HEK293T (cell line): ENCODE measurements around the gene UCHL3.
A peak's percentile ranks its signal among the peaks of the same experiment; 100 is the strongest.

Experiments
- ELF4 ChIP-seq: fragments of 450-650 bp; IDR thresholded peaks from 2 replicates; pipeline ENCODE4 v1.6.1; 2017; ENCODE audit warnings: antibody characterized with exemption
- FOXK2 ChIP-seq: fragments of 450-650 bp; IDR thresholded peaks from 2 replicates; pipeline ENCODE4 v1.6.1; 2016; ENCODE audit warnings: mild to moderate bottlenecking
- HDGF ChIP-seq: fragments of 450-650 bp; IDR thresholded peaks from 2 replicates; pipeline ENCODE4 v1.6.1; 2017; ENCODE audit warnings: antibody characterized with exemption, borderline replicate concordance
- LEF1 ChIP-seq: fragments of 450-650 bp; IDR thresholded peaks from 2 replicates; pipeline ENCODE4 v1.6.1; 2017; ENCODE audit warnings: mild to moderate bottlenecking, borderline replicate concordance
- SP1 ChIP-seq: fragments of 450-650 bp; IDR thresholded peaks from 2 replicates; pipeline ENCODE4 v1.6.1; 2017
- SUZ12 ChIP-seq: fragments of 450-650 bp; IDR thresholded peaks from 2 replicates; pipeline ENCODE4 v1.6.1; 2016; ENCODE audit warnings: mild to moderate bottlenecking

- TF ChIP-seq ELF4 = no peak
- TF ChIP-seq LEF1 = peak; percentile 5; the same call in 1 of the 2 replicates
- no peak for TF ChIP-seq FOXK2
- no peak for TF ChIP-seq SP1
- TF ChIP-seq HDGF = no peak
- TF ChIP-seq SUZ12 = no peak
Observed at GRCh38 chr13:75635101-75635827, 85.7 kb downstream of the UCHL3 start.
